ENCODE measurements around the gene ZNF487.
"Not testable (repeated sequence)": the region's sequence is repeated elsewhere in the genome, so short reads cannot be mapped to it uniquely, and the experiment has no call there.

Gene ZNF487

GRCh38 chr10:43404704-43405084, 32.2 kb upstream of the ZNF487 start:
- DNase-seq (ENCODE audit: low read depth in 2 of 2): no peak

GRCh38 chr10:43407148-43407575, 29.7 kb upstream of the ZNF487 start:
- DNase-seq (ENCODE audit: low read depth in 2 of 2): peak in 1 of 2 donors; percentile 31

- DNase-seq (ENCODE audit: low read depth in 2 of 2): peak; percentile 61 to 67
These were observed 29.2 kb upstream of the ZNF487 start for GRCh38 chr10:43407576-43408330.

- DNase-seq (ENCODE audit: low read depth in 2 of 2): no peak
These were observed 28.6 kb upstream of the ZNF487 start for GRCh38 chr10:43408331-43408709.

- peak; percentile 86 to 89 for DNase-seq (ENCODE audit: low read depth in 2 of 2)
These were observed 28.1 kb upstream of the ZNF487 start, which contains the start of gene HNRNPF for GRCh38 chr10:43408710-43409384. TSS of gene HNRNPF (minus strand) at chr10:43409186. CDS start at chr10:43387884, 21,302 bp downstream.

DNA sequence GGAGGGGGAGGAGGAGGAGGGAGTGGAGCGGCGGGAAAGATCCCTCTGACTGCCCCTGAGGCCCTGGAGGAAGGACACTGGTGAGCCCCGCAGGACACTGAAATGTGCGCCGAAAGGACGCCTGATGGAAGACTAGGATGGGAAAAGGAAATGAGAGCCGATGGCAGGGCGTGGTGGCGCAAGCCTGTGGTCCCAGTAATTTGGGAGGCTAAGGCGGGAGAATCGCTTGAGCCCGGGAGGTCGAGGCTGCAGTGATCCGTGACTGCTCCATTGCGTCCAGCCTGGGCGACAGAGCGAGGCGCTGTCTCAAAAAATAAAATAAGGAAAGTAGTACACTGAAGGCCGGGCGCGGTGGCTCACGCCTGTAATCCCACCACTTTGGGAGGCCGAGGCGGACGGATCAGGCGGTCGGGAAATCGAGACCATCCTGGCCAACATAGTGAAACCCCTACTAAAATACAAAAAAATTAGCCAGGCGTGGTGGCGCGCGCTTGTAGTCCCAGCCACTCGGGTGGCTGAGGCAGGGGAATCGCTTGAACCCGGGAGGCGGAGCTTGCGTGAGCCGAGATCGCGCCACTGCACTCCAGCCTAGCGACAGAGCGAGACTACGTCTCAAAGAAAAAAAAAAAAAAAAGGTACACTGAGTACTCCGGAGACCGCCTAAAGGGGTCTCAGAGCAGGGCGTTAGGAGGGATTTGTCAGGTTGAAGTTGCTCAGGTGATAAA, 27.4 kb upstream of the ZNF487 start:
- DNase-seq (ENCODE audit: low read depth in 2 of 2): peak; percentile 32 to 43

GRCh38 chr10:43410345-43410744, 26.6 kb upstream of the ZNF487 start:
- no peak for DNase-seq (ENCODE audit: low read depth in 2 of 2)

DNA sequence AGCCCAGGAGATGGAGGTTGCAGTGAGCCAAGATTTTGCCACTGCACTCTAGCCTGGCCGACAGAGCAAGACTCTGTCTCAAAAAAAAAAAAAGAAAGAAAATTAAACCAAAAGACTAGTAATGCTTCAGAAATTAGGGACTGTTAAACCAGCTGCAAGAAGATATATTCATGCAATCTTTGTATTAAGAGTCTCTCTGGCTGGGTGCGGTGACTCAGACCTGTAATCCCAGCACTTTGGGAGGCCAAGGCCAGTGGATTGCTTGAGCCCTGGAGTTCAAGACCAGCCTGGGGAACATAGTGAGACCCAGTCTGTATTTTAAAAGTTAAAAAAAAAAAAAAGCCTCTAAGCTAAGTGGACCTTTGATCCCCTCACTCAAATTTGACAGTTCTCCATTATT, 25.4 kb upstream of the ZNF487 start:
- no peak for DNase-seq (ENCODE audit: low read depth in 2 of 2)

DNA sequence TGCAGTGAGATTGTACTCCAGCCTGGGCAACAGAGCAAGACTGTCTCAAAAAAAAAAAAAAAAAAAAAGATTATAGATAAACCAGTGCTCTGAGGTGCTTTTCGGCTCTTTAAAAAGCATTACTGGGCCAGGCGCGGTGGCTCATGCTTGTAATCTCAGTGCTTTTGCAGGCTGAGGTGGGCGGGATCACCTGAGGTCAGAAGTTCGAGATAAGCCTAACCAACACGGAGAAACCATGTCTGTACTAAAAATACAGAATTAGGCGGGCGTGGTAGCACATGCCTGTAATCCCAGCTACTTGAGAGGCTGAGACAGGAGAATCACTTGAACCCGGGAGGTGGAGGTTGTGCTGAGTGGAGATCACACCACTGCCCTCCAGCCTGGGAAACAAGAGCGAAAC, 21.4 kb upstream of the ZNF487 start:
- no peak for DNase-seq (ENCODE audit: low read depth in 2 of 2)

DNA sequence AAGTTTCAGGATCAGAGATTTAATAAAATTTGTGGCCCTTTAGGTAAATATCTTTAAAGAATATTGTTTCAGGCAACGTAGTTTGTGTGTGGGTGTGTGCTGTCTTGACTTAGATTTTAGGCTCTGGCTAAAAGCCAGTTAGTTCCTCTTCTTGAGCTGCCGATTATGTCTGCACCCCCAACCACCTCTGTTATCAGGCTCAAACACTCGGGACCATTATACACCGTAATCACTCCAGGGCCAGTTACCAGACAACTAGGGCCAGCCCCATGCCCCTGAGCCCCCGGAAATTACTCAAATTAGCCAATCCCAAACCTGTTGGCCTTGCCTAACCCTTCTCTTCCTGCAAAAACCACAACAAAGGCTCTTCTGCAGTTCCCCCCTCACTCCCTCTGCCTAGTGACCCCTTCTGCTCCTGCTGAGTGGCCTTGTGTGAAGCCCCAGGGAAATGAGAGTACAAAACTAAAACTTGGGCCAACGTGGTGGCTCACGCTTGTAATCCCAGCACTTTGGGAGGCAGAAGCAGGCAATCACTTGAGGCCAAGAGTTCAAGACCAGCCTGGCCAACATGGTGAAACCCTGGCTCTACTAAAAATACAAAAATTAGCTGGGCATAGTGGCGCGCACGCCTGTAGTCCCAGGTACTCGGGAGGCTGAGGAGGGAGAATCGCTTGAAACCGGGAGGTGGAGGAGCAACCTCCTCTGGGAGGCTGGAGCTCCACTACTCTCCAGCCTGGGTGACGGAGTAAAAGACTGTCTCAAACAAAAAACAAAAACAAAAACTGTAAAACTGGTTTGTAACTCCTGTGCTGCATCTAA, 18.8 kb upstream of the ZNF487 start:
- DNase-seq (ENCODE audit: low read depth in 2 of 2): peak in 1 of 2 donors; percentile 29

DNA sequence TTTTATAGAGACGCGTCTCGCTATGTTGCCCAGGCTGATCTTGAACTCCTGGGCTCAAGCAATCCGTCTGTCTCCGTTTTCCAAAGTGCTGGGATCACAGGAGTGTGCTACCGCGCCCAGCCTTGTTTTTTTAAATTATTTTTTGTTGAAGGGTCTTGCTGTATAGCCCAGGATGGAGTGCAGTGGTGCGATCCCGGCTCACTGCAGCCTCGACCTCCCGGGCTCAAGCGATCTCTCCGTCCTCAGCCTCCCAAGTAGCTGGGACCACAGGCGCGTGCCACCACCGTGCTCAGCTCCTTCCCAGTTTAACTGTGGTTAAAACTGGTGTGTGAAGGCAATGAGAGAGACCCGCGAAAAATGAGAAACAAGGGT, 16.9 kb upstream of the ZNF487 start:
- DNase-seq (ENCODE audit: low read depth in 2 of 2): no peak

DNA sequence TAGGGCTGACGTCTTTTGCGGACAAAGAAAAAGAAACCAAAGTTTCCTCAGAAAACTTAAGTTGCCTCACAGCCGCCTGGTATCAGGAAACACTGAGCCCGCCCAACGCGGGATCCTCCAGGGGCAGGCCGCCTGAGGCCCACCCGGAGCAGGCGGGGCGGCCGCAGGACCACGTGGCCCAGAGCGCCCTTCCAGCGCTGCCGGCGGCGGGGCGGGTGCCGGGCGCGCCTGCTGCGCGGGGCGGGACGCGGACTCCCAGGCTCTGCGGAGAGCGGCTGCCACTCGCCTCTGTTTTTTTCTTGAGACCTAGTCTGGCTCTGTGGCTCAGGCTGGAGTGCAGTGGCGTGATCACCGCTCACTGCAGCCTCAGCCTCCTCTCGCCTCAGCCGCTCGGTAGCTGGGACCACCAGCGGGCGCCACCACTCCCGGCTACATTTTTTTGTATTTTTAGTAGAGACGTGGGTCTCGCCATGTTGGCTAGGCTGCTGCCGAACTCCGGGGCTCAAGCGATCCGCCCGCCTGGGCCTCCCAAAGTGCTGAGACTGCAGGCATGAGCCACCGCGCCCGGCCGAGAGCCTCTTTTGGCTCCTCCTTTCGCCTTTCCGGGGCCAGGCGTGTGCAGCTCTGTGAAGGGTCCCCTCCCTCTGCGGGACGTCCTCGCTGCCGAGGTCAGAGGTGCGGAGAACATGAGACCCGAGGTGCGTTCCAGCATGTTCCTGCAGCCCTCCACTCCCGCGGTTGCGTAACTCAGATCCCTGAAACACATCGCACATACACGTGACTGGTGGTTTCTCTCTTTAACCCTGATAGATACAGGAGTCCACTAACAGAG, 16.3 kb upstream of the ZNF487 start:
- peak; percentile 48 for DNase-seq (ENCODE audit: low read depth in 2 of 2)

- no peak for DNase-seq (ENCODE audit: low read depth in 2 of 2)
These were observed 15.8 kb upstream of the ZNF487 start for GRCh38 chr10:43421201-43421507.

DNA sequence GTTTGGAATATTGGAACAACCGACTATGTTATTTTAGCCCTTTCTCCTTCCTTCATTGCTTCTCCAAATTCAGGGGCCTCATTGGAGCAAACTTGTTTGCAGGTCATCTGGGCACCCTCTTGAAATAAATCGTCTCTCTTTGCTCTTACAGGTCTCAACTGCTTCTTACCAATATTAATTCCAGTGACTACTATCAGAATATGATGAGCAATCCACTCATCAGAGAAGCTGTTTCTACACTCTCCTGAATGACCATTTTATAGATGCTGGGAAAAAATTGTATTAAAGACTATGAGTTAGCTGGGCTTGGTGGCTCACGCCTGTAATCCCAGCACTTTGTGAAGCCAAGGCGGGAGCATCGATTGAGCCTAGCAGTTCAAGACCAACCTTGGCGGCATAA, 15.4 kb upstream of the ZNF487 start:
- DNase-seq (ENCODE audit: low read depth in 2 of 2): no peak

DNA sequence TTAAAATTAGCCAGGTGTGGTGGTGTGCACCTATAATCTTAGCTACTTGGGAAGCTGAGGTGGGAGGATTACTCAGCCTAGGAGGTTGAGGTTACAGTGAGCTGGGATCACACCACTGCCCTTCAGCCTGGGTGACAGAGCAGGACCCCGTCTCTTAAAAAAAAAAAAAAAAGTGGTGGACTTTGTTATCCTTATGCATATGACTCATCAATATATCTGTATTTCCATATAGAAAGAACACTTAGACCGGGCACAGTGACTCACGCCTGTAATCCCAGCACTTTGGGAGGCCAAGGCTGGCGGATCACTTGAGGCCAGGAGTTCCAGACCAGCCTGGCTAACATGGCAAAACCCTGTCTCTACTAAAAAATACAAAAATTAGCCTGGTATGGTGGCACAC, 15.0 kb upstream of the ZNF487 start:
- DNase-seq (ENCODE audit: low read depth in 2 of 2): not testable (repeated sequence)

- no peak for DNase-seq (ENCODE audit: low read depth in 2 of 2)
These were observed 12.5 kb upstream of the ZNF487 start for GRCh38 chr10:43424416-43424815.

- DNase-seq (ENCODE audit: low read depth in 2 of 2): not testable (repeated sequence)
These were observed 10.4 kb upstream of the ZNF487 start for GRCh38 chr10:43426476-43426875.

- no peak for DNase-seq (ENCODE audit: low read depth in 2 of 2)
These were observed 9.6 kb upstream of the ZNF487 start for GRCh38 chr10:43427166-43427825.

DNA sequence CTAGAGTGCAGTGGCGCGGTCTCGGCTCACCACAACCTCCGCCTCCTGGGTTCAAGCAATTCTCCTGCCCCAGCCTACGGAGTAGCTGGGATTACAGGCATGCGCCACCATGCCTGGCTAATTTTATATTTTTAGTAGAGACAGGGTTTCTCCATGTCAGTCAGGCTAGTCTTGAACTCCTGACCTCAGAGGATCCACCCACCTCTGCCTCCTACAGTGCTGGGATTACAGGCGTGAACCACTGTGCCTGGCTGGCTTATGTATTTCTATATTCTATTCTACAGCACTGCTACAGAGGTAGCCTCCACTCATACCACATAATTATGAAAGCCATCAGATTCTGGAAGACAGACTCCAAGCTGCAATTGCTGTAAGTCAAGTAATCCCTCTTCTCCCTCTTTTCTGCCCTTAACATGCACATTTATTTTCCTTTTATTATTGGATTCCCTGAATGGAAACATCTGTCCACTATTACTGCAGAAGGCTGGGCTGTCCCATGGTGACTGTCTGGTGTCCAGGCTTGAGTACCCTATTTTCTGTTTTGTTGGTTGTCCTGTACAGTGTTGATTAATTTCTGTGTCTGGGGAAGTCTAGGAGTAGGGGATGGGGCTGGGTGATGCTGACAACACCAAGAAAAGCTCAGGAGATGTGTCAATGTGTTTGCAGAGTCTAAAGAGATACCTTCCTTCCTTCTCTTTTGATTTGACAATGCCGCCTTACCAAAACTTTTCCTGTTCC, 5.8 kb upstream of the ZNF487 start:
- no peak for DNase-seq (ENCODE audit: low read depth in 2 of 2)

All from stimulated activated CD8-positive, alpha-beta memory T cell treated with anti-CD3 and anti-CD28 coated beads, Interleukin-7, amount 100 ng/mL, for 1 hour (primary cell).